Vagina (tissue), 2 donors: ENCODE data around the gene DBX1. TPM values are rescaled to one million over a fixed set of nuclear protein-coding genes. Genes with fewer than 3 reads are reported as not detected.
A peak's percentile ranks its signal among the peaks of the same experiment; 100 is the strongest.

Experiments
- DNase-seq, 2 donors: peaks; one replicate each; pipeline ENCODE4 v3.0.0-alpha.2; 2017; ENCODE audit errors: extremely low spot score in 2 of 2
- H3K27ac ChIP-seq: fragments of 200-600 bp; sonication (generic); one replicate; pipeline ENCODE4 v1.5.1; 2019
- H3K27me3 ChIP-seq: fragments of 200-600 bp; sonication (generic); one replicate; pipeline ENCODE4 v1.5.1; 2019
- H3K36me3 ChIP-seq, 2 donors: fragments of 200-600 bp; sonication (generic); one replicate each; pipeline ENCODE4 v1.5.1; 2017 to 2019
- H3K4me1 ChIP-seq: fragments of 200-600 bp; sonication (generic); one replicate; pipeline ENCODE4 v1.5.1; 2019
- H3K4me3 ChIP-seq, 2 donors: fragments of 200-600 bp; sonication (generic); 1 replicate in 1 of 2; 2 replicates in 1 of 2; pipeline ENCODE4 v1.5.1; 2016 to 2019
- H3K9me3 ChIP-seq: fragments of 200-600 bp; sonication (generic); one replicate; pipeline ENCODE4 v1.5.1; 2019
- CTCF ChIP-seq, 3 experiments: fragments of 450-650 bp in 2 of 3; fragments of 200-600 bp in 1 of 3; sonication (generic) in 1 of 3; IDR thresholded peaks; one replicate each; pipeline ENCODE4 v1.5.1; 2017 to 2019; ENCODE audit warnings: antibody characterized with exemption in 3 of 3, mild to moderate bottlenecking in 2 of 3, moderate library complexity in 2 of 3
- POLR2A ChIP-seq, 2 donors: fragments of 450-650 bp; IDR thresholded peaks; one replicate each; pipeline ENCODE4 v1.6.1; 2017; ENCODE audit warnings: antibody characterized with exemption in 2 of 2, mild to moderate bottlenecking in 2 of 2, moderate library complexity in 2 of 2
- POLR2AphosphoS5 ChIP-seq, 2 donors: sonication (generic); formaldehyde crosslinking; IDR thresholded peaks; one replicate each; pipeline ENCODE4 v1.9.0; 2017; ENCODE audit warnings: antibody characterized with exemption in 2 of 2, mild to moderate bottlenecking in 2 of 2, low read depth in 1 of 2; ENCODE audit not compliant: insufficient read depth in 1 of 2
- intact Hi-C: fragments of 100-400 bp; cut with DNase I; formaldehyde crosslinking; loops from one replicate; pipeline ENCODE4 v1.15.1; 2023
- total RNA-seq: library from RNA; depleted of rRNA; stranded (reverse); fragments of >200 nt; gene quantifications from one replicate; pipeline ENCODE4 v1.2.3, GENCODE V29; 2016

The DBX1 gene
- total RNA-seq, 1 donor from 2014 or later: not detected

GRCh38 chr11:20138707-20139106 is 21.6 kb downstream of the DBX1 start:
- no peaks in the 10 kb centered on the region for H3K4me1 ChIP-seq
- H3K27ac ChIP-seq: no peak overlapping the region
- no peaks in the 10 kb centered on the region for H3K9me3 ChIP-seq
- H3K27me3 ChIP-seq: no peaks in the 10 kb centered on the region
- no peaks in the 10 kb centered on the region for H3K36me3 ChIP-seq
- TF ChIP-seq POLR2A (IDR thresholded peaks at IDR 0.05) (no peak), POLR2AphosphoS5 (IDR thresholded peaks at IDR 0.05; ENCODE audit: insufficient read depth in 1 of 2, low read depth in 1 of 2) (no peak), CTCF (IDR thresholded peaks at IDR 0.05) (no peak)
- H3K4me3 ChIP-seq: no peak overlapping the region
- intact Hi-C loops: no loop called here
- DNase-seq: no peak

DNA sequence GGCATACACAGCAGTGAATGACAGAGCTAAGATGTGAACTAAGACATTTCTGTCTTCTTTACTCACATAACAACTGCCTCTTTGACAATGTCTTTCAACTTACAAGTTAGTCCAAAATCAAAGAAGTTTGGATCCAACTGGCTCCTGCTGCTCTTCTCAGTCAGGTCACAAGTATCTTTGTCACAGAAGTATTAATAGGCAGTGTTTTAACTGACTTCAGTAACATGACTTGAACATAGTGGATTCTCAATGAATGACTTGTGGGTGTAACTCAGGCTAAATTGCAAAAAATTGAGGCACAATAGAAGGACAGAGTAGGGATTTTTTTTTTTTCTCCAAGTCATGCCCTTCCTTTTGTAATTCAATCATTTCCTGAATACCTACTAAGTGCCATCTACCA is 22.6 kb downstream of the DBX1 start:
- Histone ChIP-seq H3K9me3 (no peaks in the 10 kb centered on the region), H3K27me3 (no peaks in the 10 kb centered on the region), H3K27ac (no peak overlapping the region), H3K4me1 (no peaks in the 10 kb centered on the region), H3K36me3 (no peaks in the 10 kb centered on the region), H3K4me3 (no peak overlapping the region)
- DNase-seq: no peak
- intact Hi-C loops: no loop called here
- TF ChIP-seq POLR2AphosphoS5 (IDR thresholded peaks at IDR 0.05; ENCODE audit: insufficient read depth in 1 of 2, low read depth in 1 of 2) (no peak), POLR2A (IDR thresholded peaks at IDR 0.05) (no peak), CTCF (IDR thresholded peaks at IDR 0.05) (no peak)

GRCh38 chr11:20134991-20135736 is 25.1 kb downstream of the DBX1 start:
- Histone ChIP-seq H3K4me3 (no peak overlapping the region), H3K36me3 (no peaks in the 10 kb centered on the region), H3K27me3 (no peaks in the 10 kb centered on the region), H3K9me3 (no peaks in the 10 kb centered on the region), H3K27ac (no peak overlapping the region), H3K4me1 (peaks cover 5% of the 10 kb centered on the region)
- no peak for DNase-seq
- TF ChIP-seq CTCF (IDR thresholded peaks at IDR 0.05): no peak
- TF ChIP-seq POLR2AphosphoS5 (IDR thresholded peaks at IDR 0.05; ENCODE audit: insufficient read depth in 1 of 2, low read depth in 1 of 2): no peak
- no peak for TF ChIP-seq POLR2A (IDR thresholded peaks at IDR 0.05)
- intact Hi-C loops: no loop called here

GRCh38 chr11:20132667-20133039 is 27.6 kb downstream of the DBX1 start:
- Histone ChIP-seq H3K4me3 (peak overlapping the region in 1 of 2 donors; percentile 39), H3K4me1 (peaks cover 5% of the 10 kb centered on the region), H3K27ac (no peak overlapping the region), H3K36me3 (no peaks in the 10 kb centered on the region), H3K27me3 (no peaks in the 10 kb centered on the region), H3K9me3 (no peaks in the 10 kb centered on the region)
- intact Hi-C loops: no loop called here
- no peak for DNase-seq
- TF ChIP-seq POLR2A (IDR thresholded peaks at IDR 0.05) (no peak), CTCF (IDR thresholded peaks at IDR 0.05) (peak in 1 of 3 experiments; percentile 11)

- peak overlapping the region; percentile 39 to 49 for H3K4me3 ChIP-seq
- TF ChIP-seq POLR2A (IDR thresholded peaks at IDR 0.05): no peak
- TF ChIP-seq CTCF (IDR thresholded peaks at IDR 0.05): peak; percentile 14 to 83 (median 66)
- TF ChIP-seq POLR2AphosphoS5 (IDR thresholded peaks at IDR 0.05; ENCODE audit: insufficient read depth in 1 of 2, low read depth in 1 of 2): peak in 1 of 2 donors; percentile 37
- no peaks in the 10 kb centered on the region for H3K36me3 ChIP-seq
- peaks cover 5% of the 10 kb centered on the region for H3K4me1 ChIP-seq
- DNase-seq: no peak
- no peaks in the 10 kb centered on the region for H3K27me3 ChIP-seq
- no peaks in the 10 kb centered on the region for H3K9me3 ChIP-seq
- no peak overlapping the region for H3K27ac ChIP-seq
- intact Hi-C loops: no loop called here
Observed at GRCh38 chr11:20131788-20132666, 28.2 kb downstream of the DBX1 start.
